Left ventricle myocardium superior (tissue), 1 donor: Measurements from ENCODE around the gene ISM1. TPM values are rescaled to one million over a fixed set of nuclear protein-coding genes. Genes with fewer than 3 reads are reported as not detected.
A peak's percentile ranks its signal among the peaks of the same experiment; 100 is the strongest.

Experiments
- ATAC-seq: fragments of 200-7000 bp; cut with Tn5 transposase; one replicate; pipeline ENCODE4 v1.9.1; 2020; ENCODE audit warnings: mild to moderate bottlenecking, moderate library complexity
- DNase-seq: peaks from one replicate; pipeline ENCODE4 v3.0.0-alpha.2; 2020
- intact Hi-C: fragments of 100-400 bp; cut with micrococcal nuclease; formaldehyde crosslinking; loops from one replicate; pipeline ENCODE4 v1.11.0; 2022
- total RNA-seq: library from RNA; stranded (reverse); fragmentation: NEBNext Ultra II Directional; extraction: Animal tissue kit (Norgen Biotek cat#: 25700); gene quantifications from one replicate; pipeline ENCODE4 v1.2.1, GENCODE V29; 2021
- donor health status: DM: no; HTN: yes; CAD: no; lungs with severe emphysema.

The ISM1 gene
- total RNA-seq, 1 donor from 2014 or later: 1.7 TPM

DNA sequence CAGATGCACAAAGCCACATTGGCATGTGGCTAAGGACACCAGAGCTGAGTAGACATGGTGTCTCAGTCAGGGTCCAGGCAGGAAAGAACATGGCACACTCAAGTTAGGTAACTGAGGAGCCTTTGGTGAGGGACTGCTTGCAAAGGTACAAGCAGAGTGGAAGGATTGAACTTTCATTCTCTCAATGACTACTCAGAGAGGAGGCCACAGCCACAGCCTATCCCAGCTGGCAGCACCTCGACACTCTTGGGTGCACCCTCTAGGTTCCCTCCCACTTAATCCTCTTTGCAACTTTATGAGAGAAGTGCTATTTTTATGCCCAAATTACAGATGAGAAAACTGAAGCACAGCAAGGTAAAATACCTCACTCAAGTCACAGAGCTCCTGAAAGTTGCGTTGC, 73.4 kb downstream of the ISM1 start:
- intact Hi-C loops: no loop called here
- no peak for ATAC-seq

DNA sequence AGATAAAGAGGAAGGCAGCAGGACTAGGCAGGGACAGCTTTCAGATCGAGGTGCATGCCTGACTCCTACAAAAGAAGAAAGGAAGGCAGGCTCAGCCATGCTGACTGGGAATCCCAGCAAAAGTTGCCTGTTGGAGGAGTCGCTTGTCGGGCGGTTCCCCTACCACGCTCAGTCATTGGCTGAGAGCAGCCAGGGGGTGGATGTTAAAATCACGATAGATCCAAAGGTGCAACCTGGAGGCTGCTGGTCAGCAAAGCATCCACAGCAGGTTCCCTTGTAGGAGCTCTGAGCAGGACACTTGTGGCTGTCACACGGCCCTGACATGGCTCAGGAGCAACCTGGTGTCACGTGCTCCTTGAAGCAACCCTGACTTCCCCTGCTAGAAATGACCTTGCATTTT, 74.6 kb downstream of the ISM1 start:
- ATAC-seq (no peak), DNase-seq (no peak)
- intact Hi-C loops: no loop called here

More for the DNA sequence above, 73.4 kb downstream of the ISM1 start:
- no peak for DNase-seq

DNA sequence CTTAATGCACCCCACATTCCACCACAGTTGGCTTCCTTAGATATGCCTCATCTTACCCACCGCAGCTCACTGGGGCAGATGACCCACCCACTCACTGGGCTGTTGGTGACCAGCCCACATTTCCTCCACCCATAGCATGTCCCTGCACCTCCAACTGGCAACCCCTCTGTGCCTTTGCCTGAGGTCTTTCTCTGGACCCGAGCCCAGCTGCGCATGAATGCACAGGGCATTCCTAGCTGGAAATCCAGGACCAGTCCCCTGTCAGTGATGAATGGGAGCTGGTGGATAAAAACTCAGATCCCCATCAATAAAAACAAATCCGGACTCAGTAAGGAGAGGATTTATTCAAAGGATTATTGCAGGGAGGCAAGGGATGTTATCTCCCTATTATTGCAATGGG, 75.0 kb downstream of the ISM1 start:
- intact Hi-C loops: no loop called here
- ATAC-seq (no peak), DNase-seq (no peak)

DNA sequence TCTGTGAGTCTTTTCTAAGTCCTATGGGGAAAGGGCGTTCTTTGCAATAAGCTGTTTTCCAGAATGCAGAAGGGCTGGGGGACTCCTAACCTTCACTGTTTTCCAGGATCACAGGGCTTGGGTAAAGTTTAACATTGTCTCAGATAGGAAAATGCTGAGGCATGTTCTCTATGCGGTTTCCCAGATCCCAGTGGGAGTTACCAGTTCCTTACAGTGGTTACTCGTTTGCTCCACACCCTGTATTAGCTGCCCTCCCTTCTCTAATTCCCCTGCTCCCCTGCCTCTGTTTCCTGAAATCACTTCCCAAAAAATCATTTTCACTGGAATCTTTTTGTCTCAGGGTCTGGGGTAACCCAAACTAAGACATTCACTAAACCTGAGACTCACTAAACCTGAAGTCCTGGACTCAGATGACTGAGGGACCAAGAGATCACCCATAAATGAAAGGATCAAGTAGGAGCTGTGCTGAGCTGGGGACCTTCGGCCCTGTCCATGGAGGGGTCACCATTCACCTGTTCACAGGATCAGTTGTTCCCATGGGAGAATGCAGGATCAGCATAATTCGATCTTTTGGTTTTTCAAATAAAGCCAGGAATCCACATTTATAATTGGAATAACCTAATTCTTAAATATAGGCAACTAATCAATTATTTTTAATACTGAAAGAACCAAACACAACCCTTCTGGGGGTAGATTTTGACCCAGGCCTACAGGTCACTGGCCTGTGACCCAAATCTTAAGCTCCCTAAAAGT, 76.2 kb downstream of the ISM1 start:
- intact Hi-C loops: no loop called here
- DNase-seq: no peak
- ATAC-seq: no peak

GRCh38 chr20:13298692-13299373, 77.8 kb downstream of the ISM1 start:
- ATAC-seq (no peak), DNase-seq (peak; percentile 24)
- intact Hi-C loops: no loop called here

DNA sequence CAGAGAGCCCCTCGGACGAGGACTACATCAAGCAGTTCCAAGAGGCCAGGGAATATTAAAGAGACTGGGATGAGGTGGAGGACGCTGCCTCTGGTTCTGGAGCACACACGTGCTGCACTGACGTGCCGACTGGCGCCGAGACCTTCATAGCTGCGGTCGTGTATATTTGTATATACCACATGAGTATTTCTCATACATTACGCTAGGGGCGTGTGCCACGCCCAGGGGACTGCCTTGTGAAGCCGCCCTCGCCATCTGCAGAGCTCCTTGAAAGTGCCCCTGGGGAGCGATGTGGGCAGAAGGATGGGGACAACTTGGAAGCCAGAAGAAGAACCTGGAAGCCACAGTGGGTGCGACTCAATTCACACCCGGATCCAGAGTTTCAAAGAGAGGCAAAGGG, 78.3 kb downstream of the ISM1 start:
- intact Hi-C loops: no loop called here
- DNase-seq (no peak), ATAC-seq (no peak)

- ATAC-seq (no peak), DNase-seq (no peak)
- intact Hi-C loops: no loop called here
Observed at GRCh38 chr20:13301596-13301995, 80.5 kb downstream of the ISM1 start.

DNA sequence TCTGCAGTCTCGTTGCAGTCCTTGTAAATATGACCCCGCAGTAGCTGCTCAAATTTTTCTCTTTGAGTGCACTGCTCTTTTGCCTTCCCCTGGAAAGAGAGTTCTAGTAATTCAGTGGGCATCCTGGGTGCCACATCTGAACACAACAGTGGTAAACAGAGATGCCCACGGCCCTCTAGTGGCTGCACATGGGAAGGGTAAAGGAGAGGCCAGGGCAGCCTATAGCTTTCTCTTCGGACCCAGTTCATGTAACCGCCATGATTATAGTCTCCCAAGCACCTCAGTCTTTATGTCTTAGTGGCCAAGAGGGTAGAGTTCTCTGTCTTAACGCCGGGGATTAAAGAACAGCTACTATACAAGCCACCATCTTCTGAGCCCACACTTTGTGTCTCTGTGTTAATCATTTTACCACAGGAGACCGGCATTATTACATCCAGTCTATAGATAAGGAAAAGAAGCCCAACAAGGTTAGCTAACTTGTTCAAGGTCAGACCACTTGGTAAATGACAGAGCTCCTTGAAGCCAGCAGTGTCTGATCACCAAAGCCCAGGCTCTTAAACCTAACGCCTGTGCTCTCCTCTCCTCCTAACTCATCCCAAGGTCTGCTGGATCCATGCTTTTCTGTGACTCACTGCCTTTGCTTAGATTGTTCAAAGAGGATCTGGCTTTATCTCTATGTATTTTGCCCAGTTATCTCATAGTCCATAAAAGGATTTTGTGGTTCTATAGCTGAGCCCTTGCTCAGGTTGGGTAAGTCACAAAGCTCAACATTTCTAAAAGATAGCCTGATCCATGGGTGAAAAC, 81.8 kb downstream of the ISM1 start:
- intact Hi-C loops: no loop called here
- peak; percentile 55 for ATAC-seq
- no peak for DNase-seq

DNA sequence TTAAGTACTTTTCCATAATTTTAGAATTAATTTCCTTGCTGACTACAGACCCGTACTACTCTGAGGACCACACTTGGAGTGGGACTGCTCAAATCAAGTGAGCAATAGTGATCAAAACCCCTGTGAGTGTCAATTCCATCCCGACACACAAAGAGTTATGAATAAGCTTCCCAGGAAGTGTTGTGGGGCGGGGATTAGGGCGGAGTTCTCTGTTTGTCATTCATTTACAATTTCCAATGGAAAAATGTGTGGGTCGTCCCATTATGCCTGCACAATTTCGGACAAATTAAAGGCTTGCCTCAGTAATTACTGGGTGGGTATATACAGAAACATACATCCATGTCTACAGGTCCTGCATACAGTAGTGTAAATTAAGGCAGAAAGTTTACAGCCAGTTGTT, 84.2 kb downstream of the ISM1 start:
- intact Hi-C loops: no loop called here
- ATAC-seq (no peak), DNase-seq (no peak)

- DNase-seq: no peak
- intact Hi-C loops: no loop called here
- ATAC-seq: no peak
Observed at GRCh38 chr20:13307562-13308163, 86.6 kb downstream of the ISM1 start.

DNA sequence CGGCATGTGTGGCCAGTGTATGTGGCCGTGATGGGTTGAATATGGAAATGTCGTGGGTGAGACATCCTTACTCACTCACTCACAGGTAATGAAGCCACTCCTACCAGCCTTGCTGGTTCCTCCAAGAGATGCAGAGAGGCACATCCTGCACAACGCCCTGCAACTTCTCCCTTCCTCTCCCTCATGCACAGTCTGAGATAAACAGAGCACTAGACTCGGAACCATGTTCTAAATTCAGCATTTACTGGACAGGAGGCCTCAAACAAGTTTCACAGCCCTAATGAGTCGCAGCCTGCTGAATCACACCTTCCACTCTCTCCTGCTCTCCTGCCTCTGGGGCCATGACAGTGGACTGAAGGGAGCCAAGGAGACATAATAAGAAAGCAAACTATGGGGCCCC, 91.2 kb downstream of the ISM1 start:
- intact Hi-C loops: no loop called here
- no peak for DNase-seq
- ATAC-seq: no peak

DNA sequence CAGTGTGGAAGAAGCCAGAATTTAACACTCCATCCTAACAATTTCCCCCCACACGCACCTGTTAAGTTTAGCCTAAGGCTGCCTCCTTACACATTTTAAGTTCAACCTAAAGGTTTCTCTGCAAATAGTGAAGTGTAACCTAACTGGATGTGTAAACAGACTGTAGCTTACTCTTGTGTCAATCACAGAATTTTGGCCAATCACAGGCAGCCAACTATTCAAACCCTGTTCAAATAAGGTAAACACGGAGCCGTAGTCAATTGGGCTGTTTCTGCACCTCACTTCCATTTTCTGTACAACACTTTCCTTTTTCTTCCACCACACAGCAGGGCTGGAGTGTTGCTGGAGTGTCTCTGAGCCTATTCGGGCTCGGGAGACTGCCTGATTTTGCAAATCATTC, 92.1 kb downstream of the ISM1 start:
- no peak for ATAC-seq
- no peak for DNase-seq
- intact Hi-C loops: no loop called here

GRCh38 chr20:13317439-13317838, 96.4 kb downstream of the ISM1 start:
- intact Hi-C loops: no loop called here
- ATAC-seq: no peak
- no peak for DNase-seq

- intact Hi-C loops: no loop called here
Observed at GRCh38 chr20:13318871-13319521, 97.9 kb downstream of the ISM1 start.

GRCh38 chr20:13320702-13321101, 99.6 kb downstream of the ISM1 start:
- ATAC-seq (no peak), DNase-seq (no peak)
- intact Hi-C loops: no loop called here

More at GRCh38 chr20:13318871-13319521, 97.9 kb downstream of the ISM1 start:
- no peak for ATAC-seq
- DNase-seq: no peak

DNA sequence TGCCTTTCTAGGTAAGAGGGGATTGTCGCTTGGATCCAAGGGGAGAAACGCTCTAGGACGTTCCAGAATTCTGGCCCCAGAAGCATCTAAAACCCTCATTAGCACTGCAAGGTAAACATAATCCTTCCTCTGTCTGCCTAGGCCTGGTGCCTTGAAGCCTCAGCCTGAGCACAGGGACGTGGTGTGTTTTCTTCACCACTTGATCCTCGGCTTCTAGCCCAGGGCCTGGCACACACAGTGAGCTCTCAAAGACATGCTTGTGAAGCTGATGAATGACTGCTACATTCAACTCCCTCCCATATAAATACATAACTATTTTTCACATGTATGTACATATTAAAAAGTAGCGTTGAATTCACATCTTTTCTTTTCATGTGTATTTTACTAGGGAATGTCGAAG, 100.3 kb downstream of the ISM1 start:
- DNase-seq (no peak), ATAC-seq (no peak)
- intact Hi-C loops: no loop called here

GRCh38 chr20:13322198-13322597, 101.1 kb downstream of the ISM1 start:
- no peak for ATAC-seq
- DNase-seq: no peak
- intact Hi-C loops: no loop called here

- intact Hi-C loops: no loop called here
- DNase-seq (no peak), ATAC-seq (no peak)
Observed at GRCh38 chr20:13322621-13323020, 101.5 kb downstream of the ISM1 start.

GRCh38 chr20:13325033-13325432, 104.0 kb downstream of the ISM1 start:
- intact Hi-C loops: no loop called here
- no peak for ATAC-seq
- no peak for DNase-seq
